NT2/D1 (cell line): ENCODE measurements around the gene ADCY9.

ENCODE experiments used
- SUZ12 ChIP-seq: IDR thresholded peaks from 2 replicates; pipeline ENCODE4 v1.6.1; 2011; ENCODE audit not compliant: insufficient read length, insufficient read depth; ENCODE audit errors: extremely low read depth
- YY1 ChIP-seq: IDR thresholded peaks from 2 replicates; pipeline ENCODE4 v1.6.1; 2011; ENCODE audit not compliant: insufficient read length, insufficient read depth
- ZNF274 ChIP-seq: IDR thresholded peaks from 2 replicates; pipeline ENCODE4 v1.6.1; 2011; ENCODE audit warnings: mild to moderate bottlenecking, low read depth, low read length

- TF ChIP-seq YY1, result no peak
- TF ChIP-seq ZNF274, result no peak
- TF ChIP-seq SUZ12, result no peak
These were observed 100.3 kb downstream of the ADCY9 start for GRCh38 chr16:4016005-4016352.
